Loucy (cell line): ENCODE measurements around the gene KRTAP10-10.

Source experiments
- CTCF ChIP-seq: fragments of 200-600 bp; sonication (generic); conservative IDR thresholded peaks from 2 replicates; pipeline ENCODE4 v1.5.1; 2014; ENCODE audit warnings: mild to moderate bottlenecking, antibody characterized with exemption, low read length
- EZH2phosphoT487 ChIP-seq: fragments of 200-600 bp; IDR thresholded peaks from 2 replicates; pipeline ENCODE4 v1.6.1; 2018; ENCODE audit warnings: antibody characterized with exemption, mild to moderate bottlenecking, moderate library complexity, borderline replicate concordance

- TF ChIP-seq CTCF (no peak), EZH2phosphoT487 (no peak)
Observed at GRCh38 chr21:44671911-44672310, 34.8 kb downstream of the KRTAP10-10 start.
